GM21360 (cell line): ENCODE measurements around the gene HTT.
A peak's percentile ranks its signal among the peaks of the same experiment; 100 is the strongest.

ENCODE experiments used
- ATAC-seq: cut with Tn5 transposase; IDR thresholded peaks from one replicate; pipeline ENCODE4 v1.9.1; 2021; ENCODE audit warnings: mild to moderate bottlenecking, moderate library complexity; ENCODE audit not compliant: unreplicated experiment

The HTT gene

GRCh38 chr4:3285558-3286334 lies 211.3 kb downstream of the HTT start:
- ATAC-seq: peak; percentile 86

GRCh38 chr4:3286335-3287175 lies 212.1 kb downstream of the HTT start:
- no peak for ATAC-seq

- no peak for ATAC-seq
Measured at GRCh38 chr4:3287271-3287971, 212.9 kb downstream of the HTT start.

DNA sequence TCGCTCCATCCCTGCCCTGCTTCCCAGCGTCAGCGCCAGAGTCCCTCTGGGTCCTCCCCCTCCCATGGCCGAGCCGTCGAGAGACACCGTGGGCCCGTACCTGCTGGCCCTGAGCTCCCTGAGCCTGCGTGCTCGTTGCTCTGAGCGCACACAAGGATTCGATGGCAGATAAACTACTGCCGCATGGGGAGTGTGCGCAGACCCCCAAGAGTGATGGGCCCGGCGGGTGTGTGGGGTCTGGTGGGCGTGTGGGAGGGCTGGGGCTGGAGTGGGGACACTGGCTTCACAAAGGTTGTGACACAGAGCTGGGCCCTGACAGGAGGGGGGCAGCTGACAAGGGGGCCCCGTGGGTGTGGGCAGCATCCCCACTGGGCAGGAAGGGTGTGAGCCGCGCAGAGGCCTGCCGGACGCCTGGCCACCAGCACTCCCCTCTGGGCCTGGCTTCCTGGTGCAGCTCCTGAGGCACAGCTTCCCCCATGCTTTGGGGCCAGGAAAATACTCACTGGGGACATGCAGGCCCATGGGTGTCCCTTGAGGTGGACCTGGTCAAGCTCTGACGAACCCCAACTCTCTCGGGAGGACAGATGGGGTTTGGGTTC lies 213.6 kb downstream of the HTT start:
- no peak for ATAC-seq

- no peak for ATAC-seq
Measured at GRCh38 chr4:3288571-3289094, 214.2 kb downstream of the HTT start.

- no peak for ATAC-seq
Measured at GRCh38 chr4:3290476-3290875, 216.0 kb downstream of the HTT start.

DNA sequence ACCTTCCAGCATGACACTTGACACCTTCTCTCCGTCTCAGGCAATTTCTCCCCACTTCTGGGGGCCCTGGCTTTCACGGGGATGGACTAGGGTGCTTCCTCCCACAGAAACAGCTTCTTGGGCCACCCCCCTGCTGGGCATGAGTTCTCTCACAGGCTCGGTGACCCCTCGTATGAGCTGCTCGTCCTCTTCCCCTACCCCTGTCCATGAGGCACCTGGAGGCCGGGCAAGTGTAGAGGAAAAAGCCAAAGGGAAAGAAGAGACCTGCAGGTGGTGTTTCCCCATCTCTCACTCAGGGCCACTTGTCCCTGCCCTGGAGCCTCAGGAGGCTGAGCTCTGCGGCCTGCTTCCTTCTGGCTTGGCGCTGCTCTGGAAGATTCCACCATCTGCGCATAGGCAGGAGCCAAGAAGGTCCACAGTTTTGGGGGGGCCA lies 216.4 kb downstream of the HTT start:
- ATAC-seq: no peak

GRCh38 chr4:3291411-3291968 lies 217.0 kb downstream of the HTT start:
- ATAC-seq: no peak

GRCh38 chr4:3291969-3292570 lies 217.6 kb downstream of the HTT start:
- no peak for ATAC-seq

DNA sequence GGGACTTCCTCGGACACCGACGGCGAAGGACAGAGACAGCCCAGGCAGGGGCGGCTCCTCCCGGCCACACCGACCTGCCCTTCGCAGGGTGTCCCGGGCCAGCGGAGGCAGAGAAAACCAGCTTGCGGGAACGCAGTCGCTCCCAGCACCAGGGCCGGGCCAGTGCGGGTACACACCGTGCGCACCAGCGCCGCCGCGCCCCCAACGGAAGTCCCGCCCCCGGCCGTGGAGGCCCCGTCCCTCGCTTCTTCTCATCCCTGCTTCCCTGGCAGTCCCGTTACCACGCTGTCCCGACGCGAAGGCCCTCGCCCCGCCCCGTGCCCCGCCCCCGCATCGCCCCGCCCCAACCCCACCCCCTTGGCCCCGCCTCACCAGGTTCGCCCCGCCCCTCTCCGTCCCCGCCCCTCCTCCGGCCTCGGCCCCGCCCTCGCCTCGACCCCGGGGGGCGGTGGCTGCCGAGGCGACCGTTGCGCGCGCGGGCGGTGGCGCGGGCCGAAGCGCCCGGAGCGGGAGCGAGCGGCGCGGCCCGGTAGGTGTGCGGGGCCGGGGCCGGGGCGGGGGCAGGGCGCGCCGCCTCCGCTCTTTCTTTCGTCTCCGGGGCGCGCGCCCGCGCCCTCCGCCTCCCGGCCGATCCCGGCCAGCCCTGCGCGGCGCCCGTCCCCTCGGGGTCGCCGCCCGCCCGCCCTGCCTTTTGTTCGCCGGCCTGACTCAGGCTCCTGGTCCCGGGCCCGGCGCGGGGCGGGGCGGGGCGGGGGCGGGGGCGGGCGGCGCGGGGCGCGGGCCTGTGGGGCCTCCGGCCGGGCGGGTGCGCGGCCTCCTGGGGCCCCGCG lies 218.3 kb downstream of the HTT start, which contains the start of gene RGS12:
RGS12 (plus strand) TSS at position 451 of the 830 bp plus-strand sequence. CDS start 23,150 bp downstream, outside the sequence.
- peak; percentile 74 for ATAC-seq
